ENCODE results near the gene HEATR1. TPM values are rescaled to one million over a fixed set of nuclear protein-coding genes. Genes with fewer than 3 reads are reported as not detected.

Gene HEATR1
- total RNA-seq, 1 experiment from 2014 or later = 68.3 TPM

DNA sequence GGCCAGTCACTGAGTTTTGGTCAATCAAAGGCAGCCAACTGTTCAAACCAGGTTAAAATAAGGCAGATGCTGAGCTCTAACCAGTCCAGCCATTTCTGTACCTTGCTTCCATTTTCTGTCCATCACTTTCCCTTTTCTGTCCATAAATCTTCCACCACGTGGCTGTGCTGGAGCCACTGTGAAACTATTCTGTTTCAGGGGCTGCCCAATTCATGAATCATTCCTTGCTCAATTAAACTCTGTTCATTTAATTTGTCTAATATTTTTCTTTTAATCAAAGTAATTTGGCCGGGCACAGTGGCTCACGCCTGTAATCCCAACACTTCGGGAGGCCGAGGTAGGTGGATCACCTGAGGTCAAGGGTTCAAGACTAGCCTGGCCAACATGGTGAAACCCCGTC is 103.2 kb downstream of the HEATR1 start (continued):
- no peak for TF ChIP-seq ZFX (IDR thresholded peaks at IDR 0.05)

Other genes starting within 250 kb of the HEATR1 start
- gene EDARADD, start 210.2 kb downstream of the HEATR1 start, total RNA-seq (2021; ENCODE audit: unreplicated experiment) = 0.30 TPM
- 30.7 TPM for gene LGALS8, start 80.5 kb downstream of the HEATR1 start, total RNA-seq (2021; ENCODE audit: unreplicated experiment)
- gene ACTN2, start 82.0 kb upstream of the HEATR1 start, total RNA-seq (2021; ENCODE audit: unreplicated experiment) = 0.20 TPM
- 24.6 TPM for gene MTR, start 190.8 kb upstream of the HEATR1 start, total RNA-seq (2021; ENCODE audit: unreplicated experiment)

Data from HCT116 (cell line).